Loucy (cell line): ENCODE measurements around the gene TRPV5.

Experiments
- H2AFZ ChIP-seq: fragments of 200-600 bp; sonication (generic); 2 replicates; pipeline ENCODE4 v1.6.0; 2016; ENCODE audit warnings: antibody characterized with exemption, mild to moderate bottlenecking, low read length, moderate library complexity
- H3F3A ChIP-seq: fragments of 200-600 bp; 2 replicates; pipeline ENCODE4 v1.6.0; 2016; ENCODE audit warnings: antibody characterized with exemption, low read depth, mild to moderate bottlenecking
- H3K27me3 ChIP-seq: fragments of 200-600 bp; sonication (generic); 2 replicates; pipeline ENCODE4 v1.6.1; 2014; ENCODE audit warnings: low read length, mild to moderate bottlenecking; ENCODE audit not compliant: insufficient read depth, poor library complexity, severe bottlenecking
- H3K36me3 ChIP-seq: fragments of 200-600 bp; sonication (generic); 2 replicates; pipeline ENCODE4 v1.6.1; 2016; ENCODE audit warnings: low read length; ENCODE audit not compliant: insufficient read depth
- H3K4me1 ChIP-seq: fragments of 200-600 bp; sonication (generic); 2 replicates; pipeline ENCODE4 v1.5.1; 2014; ENCODE audit warnings: low read length, mild to moderate bottlenecking; ENCODE audit not compliant: insufficient read depth, poor library complexity, severe bottlenecking
- H3K4me2 ChIP-seq: fragments of 200-600 bp; sonication (generic); 2 replicates; pipeline ENCODE4 v1.6.0; 2014; ENCODE audit warnings: antibody characterized with exemption, low read length, low read depth, mild to moderate bottlenecking; ENCODE audit not compliant: poor library complexity, severe bottlenecking
- H3K4me3 ChIP-seq: fragments of 200-600 bp; sonication (generic); 2 replicates; pipeline ENCODE4 v1.5.1; 2014; ENCODE audit warnings: low read length, mild to moderate bottlenecking, mixed read lengths; ENCODE audit not compliant: poor library complexity, severe bottlenecking
- H3K79me2 ChIP-seq: fragments of 200-600 bp; sonication (generic); 2 replicates; pipeline ENCODE4 v1.6.1; 2014; ENCODE audit warnings: low read length; ENCODE audit not compliant: insufficient read depth
- H3K9ac ChIP-seq: fragments of 200-600 bp; sonication (generic); 2 replicates; pipeline ENCODE4 v1.6.0; 2014; ENCODE audit warnings: mild to moderate bottlenecking, low read depth, low read length, moderate library complexity; ENCODE audit not compliant: poor library complexity, severe bottlenecking
- H3K9me2 ChIP-seq: fragments of 200-600 bp; sonication (generic); replicated peaks from 2 replicates; pipeline ENCODE4 v1.6.1; 2016; ENCODE audit warnings: low read depth, low read length, mixed read lengths
- H3K9me3 ChIP-seq: fragments of 200-600 bp; sonication (generic); 2 replicates; pipeline ENCODE4 v1.6.1; 2014; ENCODE audit warnings: mild to moderate bottlenecking, antibody characterized with exemption, low read length, low read depth; ENCODE audit not compliant: insufficient read depth
- H4K20me1 ChIP-seq: fragments of 200-600 bp; sonication (generic); 2 replicates; pipeline ENCODE4 v1.6.0; 2014; ENCODE audit warnings: antibody characterized with exemption, low read length, mild to moderate bottlenecking; ENCODE audit not compliant: insufficient read depth, poor library complexity, severe bottlenecking
- EZH2phosphoT487 ChIP-seq: fragments of 200-600 bp; IDR thresholded peaks from 2 replicates; pipeline ENCODE4 v1.6.1; 2018; ENCODE audit warnings: antibody characterized with exemption, mild to moderate bottlenecking, moderate library complexity, borderline replicate concordance
- TF ChIP-seq, protein P1 (sequence below): fragments of 200-600 bp; sonication (generic); conservative IDR thresholded peaks from 2 replicates; pipeline ENCODE4 v1.5.1; 2014; ENCODE audit warnings: mild to moderate bottlenecking, antibody characterized with exemption, low read length

The TRPV5 gene

DNA sequence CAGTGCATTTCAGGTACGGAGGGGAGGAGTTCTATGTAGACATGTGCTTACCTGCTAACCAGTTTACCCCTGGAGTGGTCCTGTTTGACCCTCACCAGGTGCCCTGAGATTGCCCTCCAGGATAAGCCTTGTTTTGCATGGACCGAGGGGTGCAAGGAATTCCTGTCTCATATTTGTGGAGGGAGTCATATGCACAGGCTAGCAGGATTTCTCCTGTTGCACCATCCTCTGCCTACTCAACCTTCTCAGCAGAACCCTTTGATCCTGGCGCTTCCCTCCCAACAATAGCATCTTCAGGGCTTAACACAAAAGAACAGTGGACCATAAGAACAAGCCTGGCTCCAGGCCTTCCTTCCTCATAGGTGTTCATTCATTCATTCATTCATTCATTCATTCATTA is 55.2 kb downstream of the TRPV5 start:
- Histone ChIP-seq H3F3A (no peaks in the 10 kb centered on the region), H3K36me3 (no peaks in the 10 kb centered on the region), H3K4me3 (no peak overlapping the region), H3K9ac (no peak overlapping the region), H3K4me1 (no peaks in the 10 kb centered on the region), H3K9me3 (no peaks in the 10 kb centered on the region), H2AFZ (no peak overlapping the region), H3K4me2 (no peak overlapping the region), H3K9me2 (no peaks in the 10 kb centered on the region), H4K20me1 (no peaks in the 10 kb centered on the region), H3K79me2 (no peaks in the 10 kb centered on the region), H3K27me3 (no peaks in the 10 kb centered on the region)
- TF ChIP-seq, protein P1, sequence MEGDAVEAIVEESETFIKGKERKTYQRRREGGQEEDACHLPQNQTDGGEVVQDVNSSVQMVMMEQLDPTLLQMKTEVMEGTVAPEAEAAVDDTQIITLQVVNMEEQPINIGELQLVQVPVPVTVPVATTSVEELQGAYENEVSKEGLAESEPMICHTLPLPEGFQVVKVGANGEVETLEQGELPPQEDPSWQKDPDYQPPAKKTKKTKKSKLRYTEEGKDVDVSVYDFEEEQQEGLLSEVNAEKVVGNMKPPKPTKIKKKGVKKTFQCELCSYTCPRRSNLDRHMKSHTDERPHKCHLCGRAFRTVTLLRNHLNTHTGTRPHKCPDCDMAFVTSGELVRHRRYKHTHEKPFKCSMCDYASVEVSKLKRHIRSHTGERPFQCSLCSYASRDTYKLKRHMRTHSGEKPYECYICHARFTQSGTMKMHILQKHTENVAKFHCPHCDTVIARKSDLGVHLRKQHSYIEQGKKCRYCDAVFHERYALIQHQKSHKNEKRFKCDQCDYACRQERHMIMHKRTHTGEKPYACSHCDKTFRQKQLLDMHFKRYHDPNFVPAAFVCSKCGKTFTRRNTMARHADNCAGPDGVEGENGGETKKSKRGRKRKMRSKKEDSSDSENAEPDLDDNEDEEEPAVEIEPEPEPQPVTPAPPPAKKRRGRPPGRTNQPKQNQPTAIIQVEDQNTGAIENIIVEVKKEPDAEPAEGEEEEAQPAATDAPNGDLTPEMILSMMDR = no peak
- no peak for TF ChIP-seq EZH2phosphoT487

DNA sequence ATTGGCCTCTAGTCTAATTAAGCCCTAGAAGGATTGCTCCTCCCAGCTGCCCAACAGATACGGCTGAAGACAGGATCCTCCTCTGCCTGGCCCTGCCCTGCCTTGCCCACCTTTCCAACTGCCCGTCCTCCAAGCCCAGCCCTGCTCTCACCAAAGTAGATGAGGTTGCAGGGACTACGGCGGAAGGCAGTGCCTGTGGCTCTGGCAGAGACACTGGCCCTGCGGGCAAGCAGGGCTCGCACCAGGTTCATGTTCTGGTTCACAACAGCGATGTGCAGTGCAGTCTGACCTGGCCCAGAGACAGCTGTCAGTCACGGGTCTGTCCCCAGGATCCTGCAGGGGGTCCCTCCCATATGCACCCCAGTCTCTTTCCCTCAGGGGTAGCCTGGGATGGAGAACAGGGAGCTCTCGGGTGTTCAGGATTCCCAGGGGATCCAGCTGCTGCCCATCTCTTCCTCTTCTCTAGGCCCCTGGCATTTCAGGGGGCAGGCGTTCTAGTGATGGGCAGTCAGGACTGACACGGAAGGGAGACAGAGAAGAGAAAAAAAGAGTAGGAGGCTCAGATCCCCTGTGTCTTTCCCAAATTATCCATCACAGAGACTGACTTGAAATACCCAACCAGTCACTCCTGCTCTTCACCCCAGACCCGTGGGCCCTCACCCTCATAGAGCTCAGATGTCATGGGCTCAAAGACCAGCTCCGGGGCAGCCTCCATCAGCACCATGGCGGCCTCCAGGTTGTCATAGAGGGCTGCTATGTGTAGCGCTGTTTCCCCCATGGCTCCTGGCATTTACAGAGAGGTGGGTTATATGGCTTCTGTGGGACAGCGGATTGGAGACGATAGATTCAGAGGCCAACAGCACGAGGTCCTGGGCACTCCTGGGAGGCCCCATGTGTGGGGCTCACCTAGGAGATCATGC is 56.3 kb downstream of the TRPV5 start:
- Histone ChIP-seq H3K4me3 (no peak overlapping the region), H3K36me3 (no peaks in the 10 kb centered on the region), H3K9me2 (no peaks in the 10 kb centered on the region), H3K27me3 (no peaks in the 10 kb centered on the region), H3K9me3 (no peaks in the 10 kb centered on the region), H3F3A (no peaks in the 10 kb centered on the region), H3K79me2 (no peaks in the 10 kb centered on the region), H2AFZ (no peak overlapping the region), H4K20me1 (no peaks in the 10 kb centered on the region), H3K4me2 (no peak overlapping the region), H3K4me1 (no peaks in the 10 kb centered on the region), H3K9ac (no peak overlapping the region)
- no peak for TF ChIP-seq EZH2phosphoT487
- TF ChIP-seq, protein P1 = no peak

DNA sequence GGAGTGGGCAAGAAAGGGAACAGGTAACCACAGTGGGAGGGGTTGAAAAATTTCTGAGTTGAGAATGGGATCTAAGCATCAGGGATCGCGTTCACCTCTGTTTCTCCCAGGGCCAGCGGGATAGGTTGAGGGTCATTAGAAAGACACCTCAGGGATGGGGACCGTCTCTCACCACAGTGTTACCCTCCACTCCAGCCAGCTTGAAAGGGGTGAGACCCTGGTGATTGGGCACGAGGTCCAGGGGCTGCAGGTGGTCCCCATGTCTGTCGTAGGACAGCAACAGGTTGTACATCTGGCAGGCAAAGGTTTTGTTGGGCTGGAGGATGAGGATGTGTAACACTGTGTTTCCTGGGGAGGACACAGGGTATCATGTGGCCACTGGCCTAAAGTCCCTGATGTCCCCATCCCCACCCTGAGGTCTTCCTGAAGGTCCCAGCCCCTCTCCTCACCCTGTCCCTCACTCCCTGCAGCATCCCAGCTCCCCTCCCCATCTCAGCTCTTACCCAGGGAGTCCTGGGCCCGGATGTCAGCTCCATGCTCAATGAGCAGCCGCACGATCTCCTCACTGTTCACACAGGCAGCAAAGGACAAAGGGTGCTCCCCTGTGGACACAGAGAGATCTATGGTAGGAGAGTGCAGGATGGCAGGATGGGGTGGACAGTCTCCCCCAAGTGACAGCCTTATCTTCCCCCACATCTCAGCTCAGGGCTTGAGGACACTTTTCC is 57.1 kb downstream of the TRPV5 start:
- no peak overlapping the region for H3K4me2 ChIP-seq
- no peaks in the 10 kb centered on the region for H3K27me3 ChIP-seq
- no peaks in the 10 kb centered on the region for H4K20me1 ChIP-seq
- H3K4me3 ChIP-seq = no peak overlapping the region
- H3K79me2 ChIP-seq = no peaks in the 10 kb centered on the region
- H3F3A ChIP-seq = no peaks in the 10 kb centered on the region
- H3K9ac ChIP-seq = no peak overlapping the region
- no peaks in the 10 kb centered on the region for H3K9me2 ChIP-seq
- TF ChIP-seq, protein P1 = no peak
- no peak for TF ChIP-seq EZH2phosphoT487
- H3K4me1 ChIP-seq = no peaks in the 10 kb centered on the region
- no peaks in the 10 kb centered on the region for H3K36me3 ChIP-seq
- H3K9me3 ChIP-seq = no peaks in the 10 kb centered on the region
- H2AFZ ChIP-seq = no peak overlapping the region
